ENCODE data around the gene CARM1. TPM values are rescaled to one million over a fixed set of nuclear protein-coding genes. Genes with fewer than 3 reads are reported as not detected.

Gene CARM1
- total and polyA plus RNA-seq, 8 donors = 13.0 to 24.7 (median 16.6) TPM

- no peaks in the 10 kb centered on the region for H3K27me3 ChIP-seq
- H3K4me1 ChIP-seq = peaks cover 0 to 5% (median 0%) of the 10 kb centered on the region in 3 donors
- intact Hi-C loops (cut with DNase I) = no loop called here
- H3K9me3 ChIP-seq = no peaks in the 10 kb centered on the region
- H3K4me3 ChIP-seq = no peak overlapping the region
- no peak for FAIRE-seq
- H3K27ac ChIP-seq = no peak overlapping the region
- 74 to 86% methylated on average over 2 of the region's 2 CpGs for WGBS, 2 donors
- no peaks in the 10 kb centered on the region for H3K36me3 ChIP-seq
- TF ChIP-seq, protein P1, sequence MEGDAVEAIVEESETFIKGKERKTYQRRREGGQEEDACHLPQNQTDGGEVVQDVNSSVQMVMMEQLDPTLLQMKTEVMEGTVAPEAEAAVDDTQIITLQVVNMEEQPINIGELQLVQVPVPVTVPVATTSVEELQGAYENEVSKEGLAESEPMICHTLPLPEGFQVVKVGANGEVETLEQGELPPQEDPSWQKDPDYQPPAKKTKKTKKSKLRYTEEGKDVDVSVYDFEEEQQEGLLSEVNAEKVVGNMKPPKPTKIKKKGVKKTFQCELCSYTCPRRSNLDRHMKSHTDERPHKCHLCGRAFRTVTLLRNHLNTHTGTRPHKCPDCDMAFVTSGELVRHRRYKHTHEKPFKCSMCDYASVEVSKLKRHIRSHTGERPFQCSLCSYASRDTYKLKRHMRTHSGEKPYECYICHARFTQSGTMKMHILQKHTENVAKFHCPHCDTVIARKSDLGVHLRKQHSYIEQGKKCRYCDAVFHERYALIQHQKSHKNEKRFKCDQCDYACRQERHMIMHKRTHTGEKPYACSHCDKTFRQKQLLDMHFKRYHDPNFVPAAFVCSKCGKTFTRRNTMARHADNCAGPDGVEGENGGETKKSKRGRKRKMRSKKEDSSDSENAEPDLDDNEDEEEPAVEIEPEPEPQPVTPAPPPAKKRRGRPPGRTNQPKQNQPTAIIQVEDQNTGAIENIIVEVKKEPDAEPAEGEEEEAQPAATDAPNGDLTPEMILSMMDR (IDR thresholded peaks at IDR 0.05) = no peak
- no peak for DNase-seq
- ATAC-seq = no peak
Observed at GRCh38 chr19:10884274-10884673, 12.9 kb downstream of the CARM1 start.

DNA sequence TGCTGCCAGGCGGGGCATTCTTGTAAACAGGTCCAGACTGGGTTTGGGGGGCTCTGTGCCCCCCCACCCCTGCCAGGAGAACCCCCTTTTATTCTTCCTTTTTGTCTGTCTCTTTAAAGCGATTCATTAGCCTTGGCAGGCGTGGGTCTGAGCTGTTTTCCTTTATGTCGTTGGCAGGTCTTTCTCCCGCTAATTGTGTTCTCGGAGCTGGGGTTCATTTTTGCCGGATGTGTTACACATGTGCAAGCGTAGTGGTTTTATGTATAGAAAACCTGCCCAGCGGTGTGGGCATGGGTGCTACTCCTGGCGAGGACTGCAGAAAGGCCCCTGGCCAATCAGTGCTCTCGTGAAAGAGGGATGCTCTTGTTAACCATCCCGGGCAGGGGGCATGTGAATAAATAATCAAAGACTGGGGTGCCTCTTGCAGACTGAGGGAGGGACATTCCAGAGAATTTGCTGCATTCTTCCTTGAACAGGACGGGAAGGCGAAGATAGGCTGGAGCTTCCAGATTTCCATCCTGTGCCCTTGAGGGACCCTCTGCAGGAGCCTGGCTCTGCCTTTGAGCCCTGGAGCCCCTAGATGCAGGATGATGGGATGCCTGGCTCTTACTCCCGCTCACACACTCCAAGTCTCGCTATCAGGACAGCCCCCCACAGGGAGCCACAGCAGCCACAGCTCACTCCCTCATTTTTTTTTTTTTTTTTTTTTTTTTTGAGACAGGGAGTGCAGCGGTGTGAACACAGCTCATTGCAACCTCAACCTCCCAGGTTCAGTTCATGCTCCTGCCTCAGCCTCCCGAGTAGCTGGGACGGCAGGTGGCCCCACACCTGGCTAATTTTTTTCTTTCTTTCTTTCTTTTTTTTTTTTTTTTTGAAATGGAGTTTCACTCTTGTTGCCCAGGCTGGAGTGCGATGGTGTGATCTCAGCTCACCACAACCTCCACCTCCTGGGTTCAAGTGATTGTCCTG is 14.1 kb downstream of the CARM1 start:
- no peak for FAIRE-seq

GRCh38 chr19:10887616-10888367 is 16.4 kb downstream of the CARM1 start:
- WGBS, 2 donors = 89 to 90% methylated on average over 9 of the region's 9 CpGs
- no peak overlapping the region for H3K27ac ChIP-seq
- ATAC-seq = no peak

More for the DNA sequence above, 14.1 kb downstream of the CARM1 start:
- ATAC-seq = no peak
- no peaks in the 10 kb centered on the region for H3K36me3 ChIP-seq
- TF ChIP-seq, protein P1 (IDR thresholded peaks at IDR 0.05) = no peak
- no peak for DNase-seq
- H3K27me3 ChIP-seq = no peaks in the 10 kb centered on the region
- no peaks in the 10 kb centered on the region for H3K4me1 ChIP-seq
- H3K4me3 ChIP-seq = no peak overlapping the region
- no peak overlapping the region for H3K27ac ChIP-seq
- WGBS, 2 donors = 86 to 87% methylated on average over 20 of the region's 20 CpGs
- intact Hi-C loops (cut with DNase I) = no loop called here
- no peaks in the 10 kb centered on the region for H3K9me3 ChIP-seq

GRCh38 chr19:10888421-10888866 is 17.1 kb downstream of the CARM1 start:
- Histone ChIP-seq H3K9me3 (no peaks in the 10 kb centered on the region), H3K4me1 (peaks cover 0 to 7% (median 0%) of the 10 kb centered on the region in 3 donors), H3K4me3 (no peak overlapping the region), H3K36me3 (no peaks in the 10 kb centered on the region), H3K27me3 (no peaks in the 10 kb centered on the region), H3K27ac (no peak overlapping the region)
- no peak for FAIRE-seq
- WGBS, 2 donors = 67 to 79% methylated on average over 13 of the region's 13 CpGs
- TF ChIP-seq, protein P1 (IDR thresholded peaks at IDR 0.05) = no peak
- DNase-seq = no peak
- intact Hi-C loops (cut with DNase I) = no loop called here
- ATAC-seq = no peak

More at GRCh38 chr19:10887616-10888367, 16.4 kb downstream of the CARM1 start:
- Histone ChIP-seq H3K27me3 (no peaks in the 10 kb centered on the region), H3K9me3 (no peaks in the 10 kb centered on the region), H3K36me3 (no peaks in the 10 kb centered on the region), H3K4me1 (peaks cover 0 to 7% (median 0%) of the 10 kb centered on the region in 3 donors), H3K4me3 (no peak overlapping the region)
- TF ChIP-seq, protein P1 (IDR thresholded peaks at IDR 0.05) = no peak
- intact Hi-C loops (cut with DNase I) = no loop called here
- FAIRE-seq (no peak), DNase-seq (no peak)
